IMR-90 (cell line): ENCODE data around the gene ZBTB8A. TPM values are rescaled to one million over a fixed set of nuclear protein-coding genes. Genes with fewer than 3 reads are reported as not detected.

Experiments used
- ATAC-seq: fragments of 200-7000 bp; cut with Tn5 transposase; 2 replicates; pipeline ENCODE4 v1.9.1; 2020; ENCODE audit warnings: low read depth, mild to moderate bottlenecking, moderate library complexity
- BruUV-seq: library from RNA; stranded (reverse); fragments of 400-500 nt; replicated peaks from 2 replicates; lab custom pipeline; 2021; lab: Mats Ljungman, UMichigan
- CTCF ChIA-PET: fragments of 300-600 bp; formaldehyde crosslinking; extraction: SDS; loops from one replicate; lab custom pipeline; 2021; ENCODE audit warnings: antibody characterized with exemption; lab: Yijun Ruan, JAX
- POLR2A ChIA-PET: fragments of 300-600 bp; sonication (Branson Sonifier 250); formaldehyde crosslinking; loops from one replicate; lab custom pipeline; 2022; ENCODE audit warnings: antibody characterized with exemption; ENCODE audit not compliant: unreplicated experiment; lab: Charles Lee
- DNase-seq: peaks from one replicate; pipeline ENCODE4 v3.0.0; 2013
- H2AFZ ChIP-seq: replicated peaks from 2 replicates; pipeline ENCODE3; 2013; ENCODE audit warnings: low read length, mild to moderate bottlenecking; ENCODE audit not compliant: poor library complexity
- H2AK5ac ChIP-seq: 2 replicates; pipeline ENCODE4 v1.6.1; 2013; ENCODE audit warnings: low read depth, low read length, inconsistent platforms
- H2AK9ac ChIP-seq: replicated peaks from 2 replicates; pipeline ENCODE3; 2013; ENCODE audit warnings: mild to moderate bottlenecking, low read depth, low read length, moderate library complexity; ENCODE audit not compliant: poor library complexity
- H2BK120ac ChIP-seq: 2 replicates; pipeline ENCODE4 v1.6.1; 2013; ENCODE audit warnings: low read depth, low read length, inconsistent platforms
- H2BK15ac ChIP-seq: 3 replicates; pipeline ENCODE4 v1.6.1; 2013; ENCODE audit warnings: low read depth, low read length, inconsistent platforms
- H2BK20ac ChIP-seq: 2 replicates; pipeline ENCODE4 v1.6.1; 2013; ENCODE audit warnings: low read depth, mild to moderate bottlenecking, inconsistent platforms, low read length, moderate library complexity
- H2BK5ac ChIP-seq: 2 replicates; pipeline ENCODE4 v1.6.1; 2013; ENCODE audit warnings: mild to moderate bottlenecking, low read depth, low read length, inconsistent platforms; ENCODE audit not compliant: poor library complexity, severe bottlenecking
- H3K14ac ChIP-seq: replicated peaks from 2 replicates; pipeline ENCODE4 v1.6.1; 2013; ENCODE audit warnings: low read depth, low read length, inconsistent platforms
- H3K18ac ChIP-seq: 2 replicates; pipeline ENCODE4 v1.6.1; 2013; ENCODE audit warnings: low read depth, low read length, control low read depth
- H3K23ac ChIP-seq: 2 replicates; pipeline ENCODE4 v1.6.1; 2013; ENCODE audit warnings: low read depth, low read length, inconsistent platforms
- H3K27ac ChIP-seq: 2 replicates; pipeline ENCODE4 v1.5.1; 2013; ENCODE audit warnings: mild to moderate bottlenecking, control low read depth, low read length; ENCODE audit not compliant: insufficient read depth
- H3K27me3 ChIP-seq: 2 replicates; pipeline ENCODE4 v1.6.1; 2013; ENCODE audit warnings: low read length; ENCODE audit not compliant: control insufficient read depth, insufficient read depth
- H3K36me3 ChIP-seq: 2 replicates; pipeline ENCODE4 v1.6.1; 2013; ENCODE audit warnings: low read length, mixed read lengths; ENCODE audit not compliant: control insufficient read depth, insufficient read depth
- H3K4ac ChIP-seq: 2 replicates; pipeline ENCODE4 v1.6.1; 2013; ENCODE audit warnings: low read depth, low read length, inconsistent platforms
- H3K4me1 ChIP-seq: 2 replicates; pipeline ENCODE4 v1.6.1; 2013; ENCODE audit warnings: low read length, mixed read lengths; ENCODE audit not compliant: control insufficient read depth, insufficient read depth
- H3K4me2 ChIP-seq: 2 replicates; pipeline ENCODE4 v1.6.1; 2013; ENCODE audit warnings: low read depth, mild to moderate bottlenecking, control low read depth, low read length, moderate library complexity
- H3K4me3 ChIP-seq: 2 replicates; pipeline ENCODE4 v1.5.1; 2013; ENCODE audit warnings: low read depth, mild to moderate bottlenecking, control low read depth, low read length, moderate library complexity; ENCODE audit not compliant: insufficient read depth
- H3K56ac ChIP-seq: 2 replicates; pipeline ENCODE4 v1.6.1; 2013; ENCODE audit warnings: low read length, inconsistent platforms; ENCODE audit not compliant: insufficient read depth; ENCODE audit errors: extremely low read depth
- H3K79me1 ChIP-seq, 2 experiments: 2 replicates each; pipeline ENCODE4 v1.6.1; 2013; ENCODE audit warnings: low read length in 2 of 2, inconsistent platforms in 1 of 2, low read depth in 1 of 2
- H3K9ac ChIP-seq: 2 replicates; pipeline ENCODE4 v1.6.1; 2013; ENCODE audit warnings: low read depth, low read length, control low read depth
- H3K9me1 ChIP-seq: 2 replicates; pipeline ENCODE4 v1.6.1; 2013; ENCODE audit warnings: low read length, inconsistent platforms; ENCODE audit not compliant: insufficient read depth
- H3K9me3 ChIP-seq: 2 replicates; pipeline ENCODE4 v1.6.1; 2013; ENCODE audit warnings: low read length; ENCODE audit not compliant: control insufficient read depth, insufficient read depth
- H4K20me1 ChIP-seq: 2 replicates; pipeline ENCODE4 v1.6.1; 2013; ENCODE audit warnings: low read length, inconsistent platforms; ENCODE audit not compliant: insufficient read depth
- H4K5ac ChIP-seq: 2 replicates; pipeline ENCODE4 v1.6.1; 2013; ENCODE audit warnings: mild to moderate bottlenecking, low read depth, low read length, control low read depth
- H4K8ac ChIP-seq, 2 experiments: 2 replicates each; pipeline ENCODE4 v1.6.1; 2013; ENCODE audit warnings: low read depth in 2 of 2, low read length in 2 of 2, control low read depth in 1 of 2, inconsistent platforms in 1 of 2
- H4K91ac ChIP-seq: 2 replicates; pipeline ENCODE4 v1.6.1; 2013; ENCODE audit warnings: low read depth, low read length, inconsistent platforms; ENCODE audit not compliant: insufficient read depth
- BHLHE40 ChIP-seq: fragments of 150-350 bp; IDR thresholded peaks from 2 replicates; pipeline ENCODE4 v1.6.1; 2016; ENCODE audit warnings: mild to moderate bottlenecking, low read depth, low read length
- CEBPB ChIP-seq: IDR thresholded peaks from 2 replicates; pipeline ENCODE4 v1.6.1; 2012; ENCODE audit warnings: low read depth, low read length, improper control_type of control experiment
- FOS ChIP-seq: fragments of 150-350 bp; IDR thresholded peaks from 2 replicates; pipeline ENCODE4 v1.6.1; 2016; ENCODE audit warnings: low read depth, low read length
- MAFK ChIP-seq: IDR thresholded peaks from 2 replicates; pipeline ENCODE4 v1.6.1; 2012; ENCODE audit warnings: low read depth, low read length, improper control_type of control experiment
- MXI1 ChIP-seq: IDR thresholded peaks from 2 replicates; pipeline ENCODE4 v1.6.1; 2012; ENCODE audit warnings: low read depth, mild to moderate bottlenecking, low read length, moderate library complexity, borderline replicate concordance
- RCOR1 ChIP-seq: IDR thresholded peaks from 2 replicates; pipeline ENCODE4 v1.6.1; 2012; ENCODE audit warnings: mild to moderate bottlenecking, low read length, improper control_type of control experiment; ENCODE audit not compliant: insufficient replicate concordance
- SMC3 ChIP-seq: fragments of 150-350 bp; IDR thresholded peaks from 2 replicates; pipeline ENCODE4 v1.6.1; 2016; ENCODE audit warnings: low read depth, mild to moderate bottlenecking, antibody characterized with exemption, low read length, moderate library complexity
- WGBS, 2 experiments: methylation state at CpG; one replicate each; pipeline versions ENCODE4 v1.1.5 to v1.1.7; 2013; ENCODE audit warnings: missing lambda C conversion rate in 2 of 2; ENCODE audit not compliant: insufficient read length in 1 of 2; ENCODE audit errors: extremely low coverage in 2 of 2; 5-methylcytosine and 5-hydroxymethylcytosine counted together
- dilution Hi-C: fragments of 300-500 bp; cut with HindIII; formaldehyde crosslinking; loops from one replicate; pipeline ENCODE4 v1.14.3; 2018; ENCODE audit warnings: low sequenced_read_pairs; ENCODE audit not compliant: unreplicated experiment
- in situ Hi-C: fragments of 300-500 bp; cut with MboI; formaldehyde crosslinking; loops from 3 replicates; pipeline ENCODE4 v1.14.3; 2019; ENCODE audit warnings: low sequenced_read_pairs, inconsistent platforms, mixed read lengths
- intact Hi-C: fragments of 100-400 bp; cut with micrococcal nuclease; formaldehyde crosslinking; loops from 2 replicates; pipeline ENCODE4 v1.10.0; 2022
- polyA plus RNA-seq, 3 experiments: library from polyadenylated mRNA; depleted of rRNA; stranded (reverse); fragments of >200 nt; gene quantifications; 2 replicates each; pipeline ENCODE4 v1.2.3, GENCODE V29; 2012; ENCODE audit warnings: low replicate concordance in 1 of 3
- total RNA-seq: library from RNA; depleted of rRNA; stranded (reverse); fragments of >200 nt; gene quantifications from 2 replicates; pipeline ENCODE4 v1.2.3, GENCODE V29; 2012
- TF ChIP-seq, protein P1 (sequence below): fragments of 150-350 bp; IDR thresholded peaks from 2 replicates; pipeline ENCODE4 v1.6.1; 2016; ENCODE audit warnings: low read depth, mild to moderate bottlenecking, low read length, moderate library complexity, borderline replicate concordance
- TF ChIP-seq, protein P2 (sequence below): fragments of 150-350 bp; IDR thresholded peaks from 2 replicates; pipeline ENCODE4 v1.6.1; 2017; ENCODE audit warnings: mild to moderate bottlenecking, antibody characterized with exemption, low read length, low read depth

The ZBTB8A gene
- total and polyA plus RNA-seq, 2 of the 4 experiments (the other 2 are of a cell fraction): 2.1 to 6.1 TPM

DNA sequence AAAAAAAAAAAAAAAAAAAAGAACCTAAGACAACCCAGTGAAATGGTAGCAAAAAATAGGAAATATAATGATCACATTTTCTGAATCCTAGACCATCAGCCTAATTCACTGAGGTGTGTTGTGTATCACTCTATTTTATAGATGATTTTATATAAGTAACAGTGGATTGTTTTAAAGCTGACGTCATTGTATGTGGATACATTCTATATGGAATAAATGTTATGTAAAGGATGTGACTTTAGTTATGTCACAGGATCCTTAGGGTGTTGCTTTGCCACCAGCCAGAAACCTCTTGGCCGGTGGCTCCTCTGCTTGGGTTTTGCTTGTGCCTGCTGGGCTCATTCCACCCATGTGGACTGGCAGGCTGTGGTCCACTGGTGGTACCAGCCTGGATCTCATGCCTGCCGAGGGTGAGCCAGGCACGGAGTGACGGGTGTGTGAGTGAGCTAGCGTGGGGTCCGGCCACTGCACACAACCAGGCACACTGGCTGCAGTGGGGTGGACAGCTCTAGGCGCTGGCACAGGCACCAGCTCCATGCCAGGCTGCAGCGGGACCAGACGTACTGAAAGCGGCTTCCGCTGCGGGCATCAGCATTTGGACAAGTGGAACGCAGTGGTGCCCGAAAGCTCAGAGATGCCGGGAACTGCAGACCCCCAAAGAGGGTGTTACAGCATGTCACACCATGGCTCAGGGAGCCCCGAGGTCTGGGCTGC is 66.6 kb downstream of the ZBTB8A start:
- POLR2A ChIA-PET: no interaction called here
- no peak overlapping the region for H3K4me2 ChIP-seq

More for the DNA sequence above, 66.6 kb downstream of the ZBTB8A start:
- Histone ChIP-seq H3K9me1 (no peaks in the 10 kb centered on the region), H4K91ac (no peak overlapping the region), H3K36me3 (peaks cover 3% of the 10 kb centered on the region), H2AFZ (no peak overlapping the region), H4K8ac (no peak overlapping the region), H3K18ac (no peak overlapping the region), H2BK20ac (no peak overlapping the region), H3K27ac (no peak overlapping the region), H3K4me3 (no peak overlapping the region), H3K14ac (no peak overlapping the region), H3K56ac (no peak overlapping the region), H4K20me1 (no peaks in the 10 kb centered on the region), H2AK5ac (no peak overlapping the region), H2BK5ac (no peak overlapping the region), H3K4me1 (no peaks in the 10 kb centered on the region), H3K4ac (no peak overlapping the region), H3K9ac (no peak overlapping the region), H2AK9ac (no peak overlapping the region), H3K79me1 (no peaks in the 10 kb centered on the region), H2BK15ac (no peak overlapping the region), H3K23ac (no peak overlapping the region), H3K27me3 (no peaks in the 10 kb centered on the region), H2BK120ac (no peak overlapping the region), H4K5ac (no peak overlapping the region), H3K9me3 (no peaks in the 10 kb centered on the region)
- dilution Hi-C loops: no loop called here
- ATAC-seq (no peak), DNase-seq (no peak)
- BruUV-seq: no TSS peak
- in situ Hi-C loops: no loop called here
- intact Hi-C loops: no loop called here
- CTCF ChIA-PET: interaction anchor here (0.6 kb wide), 1 partner anchor 102 kb away, joined by 5 read pairs; no protein-coding TSS in a partner anchor
- 96% methylated on average over 17 of the region's 17 CpGs; no CpG with 5 or more reads in 1 of the 2 experiments for WGBS, 2 experiments
- TF ChIP-seq FOS (no peak), BHLHE40 (no peak), MXI1 (no peak), MAFK (no peak), CEBPB (no peak), SMC3 (no peak), RCOR1 (no peak)
- TF ChIP-seq, protein P1, sequence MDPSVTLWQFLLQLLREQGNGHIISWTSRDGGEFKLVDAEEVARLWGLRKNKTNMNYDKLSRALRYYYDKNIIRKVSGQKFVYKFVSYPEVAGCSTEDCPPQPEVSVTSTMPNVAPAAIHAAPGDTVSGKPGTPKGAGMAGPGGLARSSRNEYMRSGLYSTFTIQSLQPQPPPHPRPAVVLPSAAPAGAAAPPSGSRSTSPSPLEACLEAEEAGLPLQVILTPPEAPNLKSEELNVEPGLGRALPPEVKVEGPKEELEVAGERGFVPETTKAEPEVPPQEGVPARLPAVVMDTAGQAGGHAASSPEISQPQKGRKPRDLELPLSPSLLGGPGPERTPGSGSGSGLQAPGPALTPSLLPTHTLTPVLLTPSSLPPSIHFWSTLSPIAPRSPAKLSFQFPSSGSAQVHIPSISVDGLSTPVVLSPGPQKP: no peak
- TF ChIP-seq, protein P2, sequence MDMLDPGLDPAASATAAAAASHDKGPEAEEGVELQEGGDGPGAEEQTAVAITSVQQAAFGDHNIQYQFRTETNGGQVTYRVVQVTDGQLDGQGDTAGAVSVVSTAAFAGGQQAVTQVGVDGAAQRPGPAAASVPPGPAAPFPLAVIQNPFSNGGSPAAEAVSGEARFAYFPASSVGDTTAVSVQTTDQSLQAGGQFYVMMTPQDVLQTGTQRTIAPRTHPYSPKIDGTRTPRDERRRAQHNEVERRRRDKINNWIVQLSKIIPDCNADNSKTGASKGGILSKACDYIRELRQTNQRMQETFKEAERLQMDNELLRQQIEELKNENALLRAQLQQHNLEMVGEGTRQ: no peak
